Neural progenitor cell (in vitro differentiated cells): ENCODE data around the gene NDRG3. TPM values are rescaled to one million over a fixed set of nuclear protein-coding genes. Genes with fewer than 3 reads are reported as not detected.
A peak's percentile ranks its signal among the peaks of the same experiment; 100 is the strongest.

ENCODE experiments used
- DNase-seq: peaks from one replicate; pipeline ENCODE4 v3.0.0-alpha.2; 2016; ENCODE audit warnings: low spot score
- H2AFZ ChIP-seq: fragments of 200-600 bp; sonication (generic); replicated peaks from 2 replicates; pipeline ENCODE4 v1.6.1; 2016; ENCODE audit warnings: antibody characterized with exemption
- H3F3A ChIP-seq: fragments of 200-600 bp; sonication (generic); 2 replicates; pipeline ENCODE4 v1.6.1; 2016; ENCODE audit warnings: antibody characterized with exemption, low read depth
- H3K27ac ChIP-seq: fragments of 200-600 bp; sonication (generic); 2 replicates; pipeline ENCODE4 v1.5.1; 2016; ENCODE audit warnings: mild to moderate bottlenecking
- H3K27me3 ChIP-seq: fragments of 200-600 bp; sonication (generic); 2 replicates; pipeline ENCODE4 v1.6.1; 2016; ENCODE audit warnings: mild to moderate bottlenecking, moderate library complexity
- H3K36me3 ChIP-seq: fragments of 200-600 bp; sonication (generic); 2 replicates; pipeline ENCODE4 v1.5.1; 2016
- H3K4me1 ChIP-seq: fragments of 200-600 bp; sonication (generic); 2 replicates; pipeline ENCODE4 v1.6.1; 2016; ENCODE audit warnings: mixed run types
- H3K4me2 ChIP-seq: fragments of 200-600 bp; sonication (generic); 2 replicates; pipeline ENCODE4 v1.6.1; 2016
- H3K4me3 ChIP-seq: fragments of 200-600 bp; sonication (generic); 2 replicates; pipeline ENCODE4 v1.5.1; 2016
- H3K79me2 ChIP-seq: fragments of 200-600 bp; sonication (generic); 2 replicates; pipeline ENCODE4 v1.6.1; 2016; ENCODE audit warnings: low read depth
- H3K9ac ChIP-seq: fragments of 200-600 bp; sonication (generic); 2 replicates; pipeline ENCODE4 v1.6.1; 2016
- H3K9me3 ChIP-seq: fragments of 200-600 bp; sonication (generic); 2 replicates; pipeline ENCODE4 v1.5.1; 2016; ENCODE audit warnings: low read depth
- H4K20me1 ChIP-seq: fragments of 200-600 bp; sonication (generic); 2 replicates; pipeline ENCODE4 v1.6.1; 2016; ENCODE audit warnings: low read depth
- H3K27ac Mint-ChIP-seq: 3 replicates; pipeline ENCODE4 v1.8.0; 2021; ENCODE audit warnings: mixed read lengths
- H3K27me3 Mint-ChIP-seq: 2 replicates; pipeline ENCODE4 v1.8.0; 2022; ENCODE audit warnings: low read depth, mild to moderate bottlenecking, inconsistent platforms, moderate library complexity, mixed read lengths; ENCODE audit not compliant: insufficient read depth
- H3K36me3 Mint-ChIP-seq: 3 replicates; pipeline ENCODE4 v1.8.0; 2021; ENCODE audit warnings: mixed read lengths
- H3K4me1 Mint-ChIP-seq: 3 replicates; pipeline ENCODE4 v1.8.0; 2021; ENCODE audit warnings: mixed read lengths
- H3K4me3 Mint-ChIP-seq: 3 replicates; pipeline ENCODE4 v1.8.0; 2021; ENCODE audit warnings: mild to moderate bottlenecking, moderate library complexity, mixed read lengths
- H3K9me3 Mint-ChIP-seq: 3 replicates; pipeline ENCODE4 v1.8.0; 2020; ENCODE audit warnings: mixed read lengths
- CTCF ChIP-seq: fragments of 200-600 bp; sonication (generic); IDR thresholded peaks from 2 replicates; pipeline ENCODE4 v1.5.1; 2017; ENCODE audit warnings: antibody characterized with exemption, mild to moderate bottlenecking
- EZH2 ChIP-seq: fragments of 200-600 bp; sonication (generic); IDR thresholded peaks from 2 replicates; pipeline ENCODE4 v1.6.1; 2017; ENCODE audit warnings: antibody characterized with exemption, mild to moderate bottlenecking, moderate library complexity
- EZH2phosphoT487 ChIP-seq: fragments of 200-600 bp; sonication (generic); IDR thresholded peaks from 2 replicates; pipeline ENCODE4 v1.6.1; 2017; ENCODE audit warnings: antibody characterized with exemption
- total RNA-seq: library from RNA; depleted of rRNA; stranded (reverse); fragments of >200 nt; gene quantifications from 2 replicates; pipeline ENCODE4 v1.2.3, GENCODE V29; 2015; ENCODE audit warnings: low replicate concordance

Gene NDRG3
- total RNA-seq, 1 donor from 2014 or later: 25.3 TPM

DNA sequence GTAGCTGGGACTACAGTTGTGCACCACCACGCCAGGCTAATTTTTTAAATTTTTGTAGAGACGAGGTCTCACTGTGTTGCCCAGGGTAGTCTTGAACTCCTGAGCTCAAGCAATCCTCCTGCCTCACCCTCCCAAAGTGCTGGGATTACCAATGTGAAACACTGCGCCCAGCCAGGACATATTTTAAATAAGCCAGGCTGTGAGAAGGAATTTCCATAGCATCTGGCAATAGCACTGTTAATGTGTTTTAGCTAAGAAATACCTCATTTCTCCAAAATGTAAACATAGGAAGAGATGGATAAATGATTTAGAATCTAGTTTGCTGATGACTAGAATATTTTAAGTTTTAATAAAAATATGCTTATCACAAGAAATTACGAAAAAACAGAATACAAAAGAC lies 72.9 kb downstream of the NDRG3 start:
- TF ChIP-seq EZH2phosphoT487 (no peak), EZH2 (no peak), CTCF (no peak)
- Histone ChIP-seq H3K4me2 (no peak overlapping the region), H3K9me3 (no peaks in the 10 kb centered on the region), H3F3A (peaks cover 17% of the 10 kb centered on the region), H4K20me1 (no peaks in the 10 kb centered on the region), H3K4me3 (no peak overlapping the region), H3K79me2 (no peaks in the 10 kb centered on the region), H3K27ac (no peak overlapping the region), H3K4me1 (peaks cover 4% of the 10 kb centered on the region), H2AFZ (no peak overlapping the region), H3K36me3 (no peaks in the 10 kb centered on the region), H3K9ac (no peak overlapping the region), H3K27me3 (no peaks in the 10 kb centered on the region)
- Mint-ChIP-seq H3K27me3 (no peaks in the 10 kb centered on the region), H3K4me3 (no peak overlapping the region), H3K4me1 (peaks cover 8% of the 10 kb centered on the region), H3K36me3 (peaks cover 6% of the 10 kb centered on the region), H3K27ac (no peak overlapping the region), H3K9me3 (no peaks in the 10 kb centered on the region)
- no peak for DNase-seq

DNA sequence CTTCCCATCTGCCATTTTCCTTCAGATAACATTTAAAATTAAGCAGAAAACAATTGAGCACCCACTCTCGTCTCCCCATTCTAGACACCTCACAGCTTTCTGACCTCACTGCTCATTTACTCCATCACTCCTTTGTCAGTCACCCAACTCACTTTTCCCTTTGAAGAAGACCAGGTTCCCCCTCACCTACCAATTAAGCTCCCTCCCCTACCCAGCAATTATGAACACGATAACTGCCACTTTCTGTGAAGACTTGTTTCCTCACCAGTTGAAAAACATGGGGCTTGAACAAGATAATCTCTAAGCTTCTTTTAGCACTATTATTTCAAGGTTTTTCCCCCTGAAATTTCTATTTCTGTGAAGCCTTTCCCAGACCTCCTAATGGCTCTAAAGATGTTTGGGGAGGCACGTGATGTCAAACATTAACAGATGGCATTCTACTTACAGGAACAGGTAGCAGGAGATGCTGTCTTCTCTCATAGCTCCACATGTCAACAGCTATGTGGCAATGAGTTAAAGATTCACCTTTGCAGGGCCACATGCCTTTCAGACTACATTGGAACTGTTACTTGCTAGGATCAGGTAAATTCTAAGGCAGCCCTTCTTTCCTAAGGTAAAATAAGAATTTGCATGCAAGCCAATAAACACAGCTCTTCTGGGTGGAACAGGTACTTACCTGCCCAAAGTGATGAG lies 75.1 kb downstream of the NDRG3 start:
- H3K4me1 ChIP-seq: no peaks in the 10 kb centered on the region
- no peak for DNase-seq
- TF ChIP-seq EZH2 (no peak), CTCF (no peak), EZH2phosphoT487 (no peak)
- no peaks in the 10 kb centered on the region for H3K4me1 Mint-ChIP-seq
- no peaks in the 10 kb centered on the region for H3K36me3 ChIP-seq
- no peaks in the 10 kb centered on the region for H3K9me3 ChIP-seq
- no peak overlapping the region for H3K9ac ChIP-seq
- H3K27me3 ChIP-seq: no peaks in the 10 kb centered on the region
- no peak overlapping the region for H3K27ac ChIP-seq
- no peaks in the 10 kb centered on the region for H3K79me2 ChIP-seq
- H3K9me3 Mint-ChIP-seq: no peaks in the 10 kb centered on the region
- no peak overlapping the region for H3K4me3 Mint-ChIP-seq
- H3K4me2 ChIP-seq: no peak overlapping the region
- H3K27me3 Mint-ChIP-seq: no peaks in the 10 kb centered on the region
- H3K4me3 ChIP-seq: no peak overlapping the region
- peaks cover 4% of the 10 kb centered on the region for H3K36me3 Mint-ChIP-seq
- H3K27ac Mint-ChIP-seq: no peak overlapping the region
- peaks cover 5% of the 10 kb centered on the region for H3F3A ChIP-seq
- no peak overlapping the region for H2AFZ ChIP-seq
- no peaks in the 10 kb centered on the region for H4K20me1 ChIP-seq

- H2AFZ ChIP-seq: no peak overlapping the region
- H3K9ac ChIP-seq: no peak overlapping the region
- Mint-ChIP-seq H3K27me3 (no peaks in the 10 kb centered on the region), H3K36me3 (peaks cover 6% of the 10 kb centered on the region), H3K4me3 (no peak overlapping the region), H3K27ac (no peak overlapping the region), H3K9me3 (no peaks in the 10 kb centered on the region), H3K4me1 (no peaks in the 10 kb centered on the region)
- no peak for TF ChIP-seq EZH2
- TF ChIP-seq CTCF: peak; percentile 17
- no peak overlapping the region for H3K27ac ChIP-seq
- no peaks in the 10 kb centered on the region for H3K27me3 ChIP-seq
- no peaks in the 10 kb centered on the region for H3K4me1 ChIP-seq
- H3K79me2 ChIP-seq: no peaks in the 10 kb centered on the region
- no peaks in the 10 kb centered on the region for H4K20me1 ChIP-seq
- H3K9me3 ChIP-seq: no peaks in the 10 kb centered on the region
- peaks cover 5% of the 10 kb centered on the region for H3F3A ChIP-seq
- no peaks in the 10 kb centered on the region for H3K36me3 ChIP-seq
- DNase-seq: no peak
- no peak overlapping the region for H3K4me3 ChIP-seq
- H3K4me2 ChIP-seq: no peak overlapping the region
These were observed 79.6 kb downstream of the NDRG3 start for GRCh38 chr20:36666181-36666740.
